ENCODE data around the gene CHST11.

DNA sequence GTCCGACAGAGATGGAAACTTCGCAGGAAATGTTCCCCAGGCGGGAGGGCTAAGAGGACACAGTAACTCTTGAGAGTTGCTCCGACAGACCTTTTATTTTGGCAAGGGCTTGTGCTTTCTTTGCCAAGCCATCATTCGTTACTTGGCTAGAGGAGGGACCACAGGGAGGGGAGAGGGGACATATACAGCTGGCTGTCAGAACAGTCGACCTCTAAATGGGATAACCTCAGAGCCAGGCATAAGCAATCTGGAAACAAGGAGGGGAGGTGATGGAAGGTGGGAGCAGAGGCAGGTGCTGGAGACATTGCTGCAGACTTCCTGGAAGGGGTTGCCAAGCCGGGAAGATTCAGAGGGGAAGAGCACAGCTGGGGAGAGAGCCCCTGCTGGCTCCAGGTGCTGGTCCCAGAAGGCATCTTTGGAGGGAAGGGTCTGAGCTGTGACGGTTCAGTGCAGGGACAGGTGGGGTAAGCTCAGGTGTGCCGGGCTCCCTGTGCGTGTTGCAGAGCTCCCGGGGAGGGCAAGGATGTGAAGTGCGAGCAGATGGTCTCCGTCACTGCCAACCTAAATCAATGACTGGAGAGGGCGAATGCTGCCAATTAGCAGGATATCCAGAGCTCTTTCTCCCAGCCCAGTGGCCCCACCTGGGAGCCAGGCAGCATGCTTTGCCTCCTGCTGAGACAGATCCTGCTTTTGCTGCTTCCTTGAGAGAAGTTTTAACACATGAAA, 50.1 kb downstream of the CHST11 start:
- no peak for TF ChIP-seq YY1 (IDR thresholded peaks at IDR 0.05; ENCODE audit: insufficient read depth, insufficient read length)
- no peak for TF ChIP-seq SUZ12 (IDR thresholded peaks at IDR 0.05; ENCODE audit: extremely low read depth, insufficient read depth, insufficient read length)
- TF ChIP-seq ZNF274 (IDR thresholded peaks at IDR 0.05; ENCODE audit: low read depth, low read length), result no peak

Measured in NT2/D1 (cell line).